ENCODE data around the gene STAT5A.
A peak's percentile ranks its signal among the peaks of the same experiment; 100 is the strongest.

STAT5A gene

DNA sequence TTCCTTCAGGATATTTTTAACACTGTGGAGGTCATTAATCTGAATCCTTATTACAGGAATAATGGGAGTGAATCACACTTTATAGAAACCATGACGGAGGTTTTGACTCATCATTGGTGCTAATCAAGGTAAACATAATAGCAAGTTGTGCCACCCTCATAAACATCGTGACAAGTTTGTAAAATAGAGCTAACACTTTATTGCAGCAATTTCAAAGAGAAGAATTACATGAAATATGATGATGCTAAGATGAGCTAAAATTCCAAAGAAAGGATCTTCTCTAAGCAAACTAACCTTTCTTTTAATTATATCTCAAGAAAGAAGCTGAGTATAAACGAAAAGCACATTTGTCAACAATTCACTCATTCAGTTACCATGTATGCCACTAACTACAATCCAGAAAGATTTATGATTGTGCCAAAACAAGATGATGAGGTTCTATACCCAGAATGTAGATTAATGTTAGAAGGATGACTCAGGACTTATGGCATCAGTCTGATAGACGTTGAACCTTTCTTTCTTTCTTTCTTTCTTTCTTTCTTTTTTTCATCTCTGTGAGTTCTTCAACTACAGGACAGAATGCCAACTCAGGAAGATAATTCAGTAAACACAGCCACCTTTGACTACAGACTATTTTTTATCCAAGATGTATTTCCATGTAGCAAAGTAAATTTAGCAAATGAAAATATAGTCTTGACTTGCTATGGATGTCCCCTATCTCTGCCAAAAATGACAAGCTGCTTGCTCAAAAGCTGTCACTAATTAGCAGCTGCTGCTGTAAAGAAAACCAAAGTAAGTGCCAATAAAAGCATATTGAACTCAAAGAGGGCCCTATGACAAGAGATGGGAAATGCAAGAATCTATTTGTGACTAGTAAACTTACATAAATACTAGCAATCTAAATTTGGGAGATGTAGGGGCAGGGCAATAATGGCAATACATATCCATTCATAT lies 35.4 kb upstream of the STAT5A start (continued):
- TF ChIP-seq, protein P1, sequence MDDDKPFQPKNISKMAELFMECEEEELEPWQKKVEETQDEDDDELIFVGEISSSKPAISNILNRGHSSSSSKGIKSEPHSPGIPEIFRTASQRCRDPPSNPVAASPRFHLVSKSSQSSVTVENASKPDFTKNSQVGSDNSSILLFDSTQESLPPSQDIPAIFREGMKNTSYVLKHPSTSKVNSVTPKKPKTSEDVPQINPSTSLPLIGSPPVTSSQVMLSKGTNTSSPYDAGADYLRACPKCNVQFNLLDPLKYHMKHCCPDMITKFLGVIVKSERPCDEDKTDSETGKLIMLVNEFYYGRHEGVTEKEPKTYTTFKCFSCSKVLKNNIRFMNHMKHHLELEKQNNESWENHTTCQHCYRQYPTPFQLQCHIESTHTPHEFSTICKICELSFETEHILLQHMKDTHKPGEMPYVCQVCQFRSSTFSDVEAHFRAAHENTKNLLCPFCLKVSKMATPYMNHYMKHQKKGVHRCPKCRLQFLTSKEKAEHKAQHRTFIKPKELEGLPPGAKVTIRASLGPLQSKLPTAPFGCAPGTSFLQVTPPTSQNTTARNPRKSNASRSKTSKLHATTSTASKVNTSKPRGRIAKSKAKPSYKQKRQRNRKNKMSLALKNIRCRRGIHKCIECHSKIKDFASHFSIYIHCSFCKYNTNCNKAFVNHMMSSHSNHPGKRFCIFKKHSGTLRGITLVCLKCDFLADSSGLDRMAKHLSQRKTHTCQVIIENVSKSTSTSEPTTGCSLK (tag by site-specific recombination; IDR thresholded peaks at IDR 0.05): no peak
- no peak for TF ChIP-seq ZNF701 (tag by site-specific recombination; IDR thresholded peaks at IDR 0.05)
- TF ChIP-seq ZNF510 (tag by site-specific recombination; IDR thresholded peaks at IDR 0.05; ENCODE audit: insufficient replicate concordance): no peak
- no peak for TF ChIP-seq ZNF677 (tag by site-specific recombination; IDR thresholded peaks at IDR 0.05)
- TF ChIP-seq, protein P2, sequence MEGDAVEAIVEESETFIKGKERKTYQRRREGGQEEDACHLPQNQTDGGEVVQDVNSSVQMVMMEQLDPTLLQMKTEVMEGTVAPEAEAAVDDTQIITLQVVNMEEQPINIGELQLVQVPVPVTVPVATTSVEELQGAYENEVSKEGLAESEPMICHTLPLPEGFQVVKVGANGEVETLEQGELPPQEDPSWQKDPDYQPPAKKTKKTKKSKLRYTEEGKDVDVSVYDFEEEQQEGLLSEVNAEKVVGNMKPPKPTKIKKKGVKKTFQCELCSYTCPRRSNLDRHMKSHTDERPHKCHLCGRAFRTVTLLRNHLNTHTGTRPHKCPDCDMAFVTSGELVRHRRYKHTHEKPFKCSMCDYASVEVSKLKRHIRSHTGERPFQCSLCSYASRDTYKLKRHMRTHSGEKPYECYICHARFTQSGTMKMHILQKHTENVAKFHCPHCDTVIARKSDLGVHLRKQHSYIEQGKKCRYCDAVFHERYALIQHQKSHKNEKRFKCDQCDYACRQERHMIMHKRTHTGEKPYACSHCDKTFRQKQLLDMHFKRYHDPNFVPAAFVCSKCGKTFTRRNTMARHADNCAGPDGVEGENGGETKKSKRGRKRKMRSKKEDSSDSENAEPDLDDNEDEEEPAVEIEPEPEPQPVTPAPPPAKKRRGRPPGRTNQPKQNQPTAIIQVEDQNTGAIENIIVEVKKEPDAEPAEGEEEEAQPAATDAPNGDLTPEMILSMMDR (tag by site-specific recombination; IDR thresholded peaks at IDR 0.05): no peak
- TF ChIP-seq ZFP69B (tag by site-specific recombination; IDR thresholded peaks at IDR 0.05): no peak
- no peak for TF ChIP-seq ZNF202 (tag by site-specific recombination; IDR thresholded peaks at IDR 0.05; ENCODE audit: borderline replicate concordance)
- TF ChIP-seq ZNF16 (tag by site-specific recombination; IDR thresholded peaks at IDR 0.05; ENCODE audit: low read depth): no peak
- 0 out of 2 replicates have a peak, but pooled peaks have one; percentile 57 for TF ChIP-seq ZNF2 (tag by site-specific recombination; IDR thresholded peaks at IDR 0.05)
- TF ChIP-seq, protein P3, sequence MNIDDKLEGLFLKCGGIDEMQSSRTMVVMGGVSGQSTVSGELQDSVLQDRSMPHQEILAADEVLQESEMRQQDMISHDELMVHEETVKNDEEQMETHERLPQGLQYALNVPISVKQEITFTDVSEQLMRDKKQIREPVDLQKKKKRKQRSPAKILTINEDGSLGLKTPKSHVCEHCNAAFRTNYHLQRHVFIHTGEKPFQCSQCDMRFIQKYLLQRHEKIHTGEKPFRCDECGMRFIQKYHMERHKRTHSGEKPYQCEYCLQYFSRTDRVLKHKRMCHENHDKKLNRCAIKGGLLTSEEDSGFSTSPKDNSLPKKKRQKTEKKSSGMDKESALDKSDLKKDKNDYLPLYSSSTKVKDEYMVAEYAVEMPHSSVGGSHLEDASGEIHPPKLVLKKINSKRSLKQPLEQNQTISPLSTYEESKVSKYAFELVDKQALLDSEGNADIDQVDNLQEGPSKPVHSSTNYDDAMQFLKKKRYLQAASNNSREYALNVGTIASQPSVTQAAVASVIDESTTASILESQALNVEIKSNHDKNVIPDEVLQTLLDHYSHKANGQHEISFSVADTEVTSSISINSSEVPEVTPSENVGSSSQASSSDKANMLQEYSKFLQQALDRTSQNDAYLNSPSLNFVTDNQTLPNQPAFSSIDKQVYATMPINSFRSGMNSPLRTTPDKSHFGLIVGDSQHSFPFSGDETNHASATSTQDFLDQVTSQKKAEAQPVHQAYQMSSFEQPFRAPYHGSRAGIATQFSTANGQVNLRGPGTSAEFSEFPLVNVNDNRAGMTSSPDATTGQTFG (tag by site-specific recombination; IDR thresholded peaks at IDR 0.05; ENCODE audit: borderline replicate concordance): no peak
- no peak for TF ChIP-seq ZNF560 (tag by site-specific recombination; IDR thresholded peaks at IDR 0.05; ENCODE audit: borderline replicate concordance)
- no peak for TF ChIP-seq KLF7 (tag by site-specific recombination; IDR thresholded peaks at IDR 0.05; ENCODE audit: borderline replicate concordance)
- peak; percentile 38; the same call in 1 of the 2 replicates for TF ChIP-seq ZNF600 (tag by site-specific recombination; IDR thresholded peaks at IDR 0.05)
- peak; percentile 61; the same call in 1 of the 2 replicates for TF ChIP-seq MEIS1 (CRISPR knock-in tag; IDR thresholded peaks at IDR 0.05; ENCODE audit: borderline replicate concordance)
- TF ChIP-seq ZNF610 (tag by site-specific recombination; IDR thresholded peaks at IDR 0.05; ENCODE audit: borderline replicate concordance): no peak
- no peak for TF ChIP-seq ZSCAN16 (tag by site-specific recombination; IDR thresholded peaks at IDR 0.05)
- peak; percentile 59 for TF ChIP-seq ZNF843 (tag by site-specific recombination; IDR thresholded peaks at IDR 0.05)
- no peak for TF ChIP-seq ZNF544 (tag by site-specific recombination; IDR thresholded peaks at IDR 0.05)
- TF ChIP-seq KLF9 (tag by site-specific recombination; IDR thresholded peaks at IDR 0.05; ENCODE audit: low read depth): no peak
- TF ChIP-seq ZNF404 (tag by site-specific recombination; IDR thresholded peaks at IDR 0.05): no peak
- TF ChIP-seq, protein P4, sequence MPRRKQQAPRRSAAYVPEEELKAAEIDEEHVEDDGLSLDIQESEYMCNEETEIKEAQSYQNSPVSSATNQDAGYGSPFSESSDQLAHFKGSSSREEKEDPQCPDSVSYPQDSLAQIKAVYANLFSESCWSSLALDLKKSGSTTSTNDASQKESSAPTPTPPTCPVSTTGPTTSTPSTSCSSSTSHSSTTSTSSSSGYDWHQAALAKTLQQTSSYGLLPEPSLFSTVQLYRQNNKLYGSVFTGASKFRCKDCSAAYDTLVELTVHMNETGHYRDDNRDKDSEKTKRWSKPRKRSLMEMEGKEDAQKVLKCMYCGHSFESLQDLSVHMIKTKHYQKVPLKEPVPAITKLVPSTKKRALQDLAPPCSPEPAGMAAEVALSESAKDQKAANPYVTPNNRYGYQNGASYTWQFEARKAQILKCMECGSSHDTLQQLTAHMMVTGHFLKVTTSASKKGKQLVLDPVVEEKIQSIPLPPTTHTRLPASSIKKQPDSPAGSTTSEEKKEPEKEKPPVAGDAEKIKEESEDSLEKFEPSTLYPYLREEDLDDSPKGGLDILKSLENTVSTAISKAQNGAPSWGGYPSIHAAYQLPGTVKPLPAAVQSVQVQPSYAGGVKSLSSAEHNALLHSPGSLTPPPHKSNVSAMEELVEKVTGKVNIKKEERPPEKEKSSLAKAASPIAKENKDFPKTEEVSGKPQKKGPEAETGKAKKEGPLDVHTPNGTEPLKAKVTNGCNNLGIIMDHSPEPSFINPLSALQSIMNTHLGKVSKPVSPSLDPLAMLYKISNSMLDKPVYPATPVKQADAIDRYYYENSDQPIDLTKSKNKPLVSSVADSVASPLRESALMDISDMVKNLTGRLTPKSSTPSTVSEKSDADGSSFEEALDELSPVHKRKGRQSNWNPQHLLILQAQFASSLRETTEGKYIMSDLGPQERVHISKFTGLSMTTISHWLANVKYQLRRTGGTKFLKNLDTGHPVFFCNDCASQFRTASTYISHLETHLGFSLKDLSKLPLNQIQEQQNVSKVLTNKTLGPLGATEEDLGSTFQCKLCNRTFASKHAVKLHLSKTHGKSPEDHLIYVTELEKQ (tag by site-specific recombination; IDR thresholded peaks at IDR 0.05; ENCODE audit: borderline replicate concordance): peak; percentile 75; the same call in 1 of the 2 replicates
- TF ChIP-seq ZNF521 (tag by site-specific recombination; IDR thresholded peaks at IDR 0.05): no peak
- TF ChIP-seq, protein P5, sequence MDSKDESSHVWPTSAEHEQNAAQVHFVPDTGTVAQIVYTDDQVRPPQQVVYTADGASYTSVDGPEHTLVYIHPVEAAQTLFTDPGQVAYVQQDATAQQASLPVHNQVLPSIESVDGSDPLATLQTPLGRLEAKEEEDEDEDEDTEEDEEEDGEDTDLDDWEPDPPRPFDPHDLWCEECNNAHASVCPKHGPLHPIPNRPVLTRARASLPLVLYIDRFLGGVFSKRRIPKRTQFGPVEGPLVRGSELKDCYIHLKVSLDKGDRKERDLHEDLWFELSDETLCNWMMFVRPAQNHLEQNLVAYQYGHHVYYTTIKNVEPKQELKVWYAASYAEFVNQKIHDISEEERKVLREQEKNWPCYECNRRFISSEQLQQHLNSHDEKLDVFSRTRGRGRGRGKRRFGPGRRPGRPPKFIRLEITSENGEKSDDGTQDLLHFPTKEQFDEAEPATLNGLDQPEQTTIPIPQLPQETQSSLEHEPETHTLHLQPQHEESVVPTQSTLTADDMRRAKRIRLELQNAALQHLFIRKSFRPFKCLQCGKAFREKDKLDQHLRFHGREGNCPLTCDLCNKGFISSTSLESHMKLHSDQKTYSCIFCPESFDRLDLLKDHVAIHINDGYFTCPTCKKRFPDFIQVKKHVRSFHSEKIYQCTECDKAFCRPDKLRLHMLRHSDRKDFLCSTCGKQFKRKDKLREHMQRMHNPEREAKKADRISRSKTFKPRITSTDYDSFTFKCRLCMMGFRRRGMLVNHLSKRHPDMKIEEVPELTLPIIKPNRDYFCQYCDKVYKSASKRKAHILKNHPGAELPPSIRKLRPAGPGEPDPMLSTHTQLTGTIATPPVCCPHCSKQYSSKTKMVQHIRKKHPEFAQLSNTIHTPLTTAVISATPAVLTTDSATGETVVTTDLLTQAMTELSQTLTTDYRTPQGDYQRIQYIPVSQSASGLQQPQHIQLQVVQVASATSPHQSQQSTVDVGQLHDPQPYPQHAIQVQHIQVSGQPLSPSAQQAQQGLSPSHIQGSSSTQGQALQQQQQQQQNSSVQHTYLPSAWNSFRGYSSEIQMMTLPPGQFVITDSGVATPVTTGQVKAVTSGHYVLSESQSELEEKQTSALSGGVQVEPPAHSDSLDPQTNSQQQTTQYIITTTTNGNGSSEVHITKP (tag by site-specific recombination; IDR thresholded peaks at IDR 0.05): no peak
- TF ChIP-seq ZNF785 (tag by site-specific recombination; IDR thresholded peaks at IDR 0.05): no peak
- no peak for TF ChIP-seq SCRT1 (tag by site-specific recombination; IDR thresholded peaks at IDR 0.05; ENCODE audit: borderline replicate concordance)
